Body of pancreas (tissue), 4 donors: Measurements from ENCODE around the gene THSD4.

ENCODE experiments used
- POLR2A ChIP-seq, 3 donors: fragments of 450-650 bp; IDR thresholded peaks; one replicate each; pipeline ENCODE4 v1.6.1; 2016; ENCODE audit warnings: antibody characterized with exemption in 3 of 3, mild to moderate bottlenecking in 2 of 3
- TF ChIP-seq, protein P1 (sequence below), 7 experiments: fragments of 450-650 bp in 4 of 7; fragments of 200-600 bp in 3 of 7; sonication (generic) in 3 of 7; IDR thresholded peaks; one replicate each; pipeline ENCODE4 v1.5.1; 2016 to 2019; ENCODE audit warnings: antibody characterized with exemption in 7 of 7

DNA sequence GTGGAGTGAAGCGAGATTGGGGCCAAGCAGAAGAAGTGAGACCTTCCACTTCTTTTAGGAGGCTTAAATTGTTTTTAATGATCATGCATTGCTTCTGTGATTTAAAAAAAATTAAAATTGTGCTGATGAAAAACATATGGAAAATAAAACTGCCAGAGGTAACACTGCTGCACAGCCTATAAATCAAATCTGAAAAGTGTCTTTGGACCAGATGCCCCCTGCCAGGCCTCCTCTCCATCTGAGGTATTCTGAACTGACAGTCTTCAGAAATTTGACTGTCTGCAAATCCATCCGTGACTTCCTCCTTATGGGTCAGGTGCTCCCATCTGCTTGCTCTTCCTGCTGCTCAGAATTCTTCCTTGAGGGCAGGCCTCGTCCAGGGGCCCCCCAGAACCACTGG is 586.5 kb downstream of the THSD4 start:
- TF ChIP-seq, protein P1, sequence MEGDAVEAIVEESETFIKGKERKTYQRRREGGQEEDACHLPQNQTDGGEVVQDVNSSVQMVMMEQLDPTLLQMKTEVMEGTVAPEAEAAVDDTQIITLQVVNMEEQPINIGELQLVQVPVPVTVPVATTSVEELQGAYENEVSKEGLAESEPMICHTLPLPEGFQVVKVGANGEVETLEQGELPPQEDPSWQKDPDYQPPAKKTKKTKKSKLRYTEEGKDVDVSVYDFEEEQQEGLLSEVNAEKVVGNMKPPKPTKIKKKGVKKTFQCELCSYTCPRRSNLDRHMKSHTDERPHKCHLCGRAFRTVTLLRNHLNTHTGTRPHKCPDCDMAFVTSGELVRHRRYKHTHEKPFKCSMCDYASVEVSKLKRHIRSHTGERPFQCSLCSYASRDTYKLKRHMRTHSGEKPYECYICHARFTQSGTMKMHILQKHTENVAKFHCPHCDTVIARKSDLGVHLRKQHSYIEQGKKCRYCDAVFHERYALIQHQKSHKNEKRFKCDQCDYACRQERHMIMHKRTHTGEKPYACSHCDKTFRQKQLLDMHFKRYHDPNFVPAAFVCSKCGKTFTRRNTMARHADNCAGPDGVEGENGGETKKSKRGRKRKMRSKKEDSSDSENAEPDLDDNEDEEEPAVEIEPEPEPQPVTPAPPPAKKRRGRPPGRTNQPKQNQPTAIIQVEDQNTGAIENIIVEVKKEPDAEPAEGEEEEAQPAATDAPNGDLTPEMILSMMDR (IDR thresholded peaks at IDR 0.05) = no peak
- no peak for TF ChIP-seq POLR2A (IDR thresholded peaks at IDR 0.05)
